Subcutaneous adipose tissue (tissue), 4 donors: Measurements from ENCODE around the gene NUDT16L1. TPM values are rescaled to one million over a fixed set of nuclear protein-coding genes. Genes with fewer than 3 reads are reported as not detected.

Experiments used
- total RNA-seq, 4 donors: library from RNA; depleted of rRNA; stranded (reverse); fragments of >200 nt; gene quantifications; one replicate each; pipeline ENCODE4 v1.1.0, GENCODE V29; 2016
- TF ChIP-seq, protein P1 (sequence below): fragments of 450-650 bp; IDR thresholded peaks from one replicate; pipeline ENCODE4 v1.5.1; 2016; ENCODE audit warnings: low read depth, mild to moderate bottlenecking, control low read depth, antibody characterized with exemption, moderate library complexity

The NUDT16L1 gene
- total RNA-seq, 4 donors from 2014 or later, result 11.7 to 38.8 (median 16.7) TPM

- TF ChIP-seq, protein P1, sequence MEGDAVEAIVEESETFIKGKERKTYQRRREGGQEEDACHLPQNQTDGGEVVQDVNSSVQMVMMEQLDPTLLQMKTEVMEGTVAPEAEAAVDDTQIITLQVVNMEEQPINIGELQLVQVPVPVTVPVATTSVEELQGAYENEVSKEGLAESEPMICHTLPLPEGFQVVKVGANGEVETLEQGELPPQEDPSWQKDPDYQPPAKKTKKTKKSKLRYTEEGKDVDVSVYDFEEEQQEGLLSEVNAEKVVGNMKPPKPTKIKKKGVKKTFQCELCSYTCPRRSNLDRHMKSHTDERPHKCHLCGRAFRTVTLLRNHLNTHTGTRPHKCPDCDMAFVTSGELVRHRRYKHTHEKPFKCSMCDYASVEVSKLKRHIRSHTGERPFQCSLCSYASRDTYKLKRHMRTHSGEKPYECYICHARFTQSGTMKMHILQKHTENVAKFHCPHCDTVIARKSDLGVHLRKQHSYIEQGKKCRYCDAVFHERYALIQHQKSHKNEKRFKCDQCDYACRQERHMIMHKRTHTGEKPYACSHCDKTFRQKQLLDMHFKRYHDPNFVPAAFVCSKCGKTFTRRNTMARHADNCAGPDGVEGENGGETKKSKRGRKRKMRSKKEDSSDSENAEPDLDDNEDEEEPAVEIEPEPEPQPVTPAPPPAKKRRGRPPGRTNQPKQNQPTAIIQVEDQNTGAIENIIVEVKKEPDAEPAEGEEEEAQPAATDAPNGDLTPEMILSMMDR, result no peak
These were observed 2.3 kb upstream of the NUDT16L1 start for GRCh38 chr16:4690946-4691665.

DNA sequence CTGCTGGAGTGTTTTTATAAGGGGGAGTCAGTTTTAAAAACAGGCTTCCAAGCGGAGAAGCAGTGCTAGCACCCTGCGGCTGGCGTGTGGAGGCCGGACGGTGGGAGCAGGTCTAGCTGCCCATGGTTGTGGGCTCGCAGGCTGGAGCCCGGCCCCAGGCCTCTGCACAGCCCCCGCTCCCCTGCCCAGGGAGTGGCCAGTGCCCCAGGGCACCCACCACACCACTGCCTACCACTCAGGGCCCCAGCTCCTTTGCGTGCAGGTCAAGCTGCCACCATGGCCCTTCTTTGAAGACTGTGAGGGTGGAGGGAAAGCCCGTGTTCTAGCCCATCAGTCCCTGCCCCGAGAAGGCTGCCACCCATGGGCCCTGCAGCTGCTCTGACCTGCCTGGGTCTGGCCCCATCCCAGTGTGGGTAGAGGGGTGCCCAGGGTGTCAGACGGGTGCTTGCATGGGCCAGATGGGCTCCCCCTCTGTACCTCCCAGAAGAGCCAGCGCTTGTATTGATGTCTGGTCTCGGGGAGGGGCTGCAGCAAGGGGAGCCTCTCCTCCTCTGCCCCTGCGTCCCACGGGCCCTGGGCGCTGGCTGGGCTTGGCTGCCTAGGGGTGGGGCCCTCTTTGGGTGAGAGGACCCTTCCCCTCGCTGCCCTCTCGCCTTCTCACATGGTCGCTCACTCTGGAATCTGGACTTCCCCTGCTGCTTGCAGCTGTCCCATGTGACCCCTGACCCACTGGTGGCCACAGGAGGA, 1.5 kb upstream of the NUDT16L1 start:
- TF ChIP-seq, protein P1, result no peak

- TF ChIP-seq, protein P1, result no peak
These were observed 684 bp upstream of the NUDT16L1 start for GRCh38 chr16:4692460-4693295.

DNA sequence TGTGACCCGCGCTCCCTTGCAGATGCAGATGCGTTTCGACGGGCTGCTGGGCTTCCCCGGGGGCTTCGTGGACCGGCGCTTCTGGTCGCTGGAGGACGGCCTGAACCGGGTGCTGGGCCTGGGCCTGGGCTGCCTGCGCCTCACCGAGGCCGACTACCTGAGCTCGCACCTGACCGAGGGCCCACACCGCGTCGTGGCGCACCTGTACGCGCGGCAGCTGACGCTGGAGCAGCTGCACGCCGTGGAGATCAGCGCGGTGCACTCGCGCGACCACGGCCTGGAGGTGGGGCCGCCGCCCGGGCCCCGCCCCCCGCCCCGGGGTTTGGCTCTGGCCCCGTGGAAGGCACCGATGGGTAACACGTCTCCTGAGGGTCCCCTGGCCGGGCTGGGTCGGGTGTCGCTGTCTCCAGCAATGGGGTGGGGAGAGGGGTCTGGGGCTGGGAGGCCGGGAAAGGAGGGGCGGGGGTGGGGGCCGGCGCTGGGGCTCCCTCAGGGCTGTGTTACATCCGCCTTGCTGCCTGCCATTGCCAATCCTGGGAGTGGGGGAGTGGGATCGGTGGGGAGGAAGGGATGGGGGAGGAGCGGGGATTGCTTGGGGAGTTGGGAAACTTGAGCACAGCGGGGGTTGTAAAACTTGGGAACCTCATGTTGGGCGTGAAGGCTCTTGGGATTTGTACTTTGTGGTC, 737 bp downstream of the NUDT16L1 start:
- TF ChIP-seq, protein P1, result no peak

DNA sequence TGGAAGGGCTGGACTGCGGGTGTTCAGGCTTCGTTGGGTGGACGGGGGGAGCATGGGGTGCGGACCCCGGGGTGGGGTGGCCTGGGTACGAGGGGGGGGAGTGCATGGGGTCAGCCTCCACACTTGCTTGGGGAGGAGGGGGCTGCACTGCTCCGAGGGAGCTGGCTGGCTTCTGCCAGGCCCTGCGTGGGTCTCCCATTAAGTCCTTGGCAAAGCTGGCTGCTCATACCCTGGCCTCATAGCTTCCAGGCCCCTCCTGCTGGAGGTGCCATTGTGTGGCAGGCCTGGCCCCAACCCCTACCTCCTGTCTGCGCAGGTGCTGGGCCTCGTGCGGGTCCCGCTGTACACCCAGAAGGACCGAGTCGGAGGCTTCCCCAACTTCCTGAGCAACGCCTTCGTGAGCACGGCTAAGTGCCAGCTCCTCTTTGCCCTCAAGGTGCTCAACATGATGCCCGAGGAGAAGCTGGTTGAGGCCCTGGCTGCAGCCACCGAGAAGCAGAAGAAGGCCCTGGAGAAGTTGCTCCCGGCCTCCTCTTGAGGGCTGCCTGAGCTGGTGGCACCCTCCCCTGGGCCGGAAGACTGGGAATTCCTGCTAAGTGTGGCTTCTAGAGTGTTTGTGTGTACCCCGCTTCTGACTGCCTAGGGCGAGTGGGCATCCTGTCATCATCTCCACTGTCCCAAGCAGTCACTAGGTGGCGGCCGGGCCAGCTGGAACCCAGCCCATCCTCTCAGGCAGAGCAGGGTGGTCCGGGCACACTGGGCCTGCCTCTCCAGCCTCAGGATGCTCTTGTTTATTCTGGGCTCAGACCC, 1.5 kb downstream of the NUDT16L1 start:
- TF ChIP-seq, protein P1, result no peak

DNA sequence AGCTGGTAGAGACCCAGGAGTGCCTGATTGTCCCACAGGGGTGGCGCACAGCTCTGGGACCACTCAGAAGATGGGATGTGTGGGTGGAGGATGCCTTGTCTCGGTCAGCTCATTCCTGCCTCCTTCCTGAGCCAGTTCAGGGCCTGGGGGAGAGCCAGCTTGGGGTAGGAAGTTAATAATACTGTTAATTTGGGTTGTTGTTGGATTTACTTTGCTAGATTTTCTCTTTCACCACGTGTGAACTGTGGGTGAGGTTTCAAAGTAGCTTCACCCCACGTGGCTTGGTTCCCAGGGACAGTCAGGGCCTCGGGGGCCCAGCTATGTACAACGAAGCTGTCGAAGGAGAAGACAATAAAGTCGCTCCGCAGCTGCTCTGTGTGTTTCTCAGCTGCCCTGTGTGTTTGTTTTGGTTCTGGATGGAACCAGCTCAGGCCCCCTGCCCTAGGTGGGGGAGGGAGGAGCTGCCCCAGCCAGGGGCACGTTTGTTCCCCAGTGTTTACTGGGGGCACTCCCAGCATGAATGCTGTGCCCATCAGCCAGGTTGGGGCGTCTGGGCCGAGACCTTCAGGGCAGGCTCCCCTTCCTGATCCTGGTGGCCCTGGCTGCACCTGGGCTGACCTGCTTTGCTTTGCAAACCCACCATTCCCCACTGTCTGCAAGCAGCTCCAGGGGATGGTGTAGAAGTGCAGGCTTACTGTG, 2.3 kb downstream of the NUDT16L1 start:
- TF ChIP-seq, protein P1, result no peak
